ENCODE data around the gene TBC1D9.

TBC1D9 gene

DNA sequence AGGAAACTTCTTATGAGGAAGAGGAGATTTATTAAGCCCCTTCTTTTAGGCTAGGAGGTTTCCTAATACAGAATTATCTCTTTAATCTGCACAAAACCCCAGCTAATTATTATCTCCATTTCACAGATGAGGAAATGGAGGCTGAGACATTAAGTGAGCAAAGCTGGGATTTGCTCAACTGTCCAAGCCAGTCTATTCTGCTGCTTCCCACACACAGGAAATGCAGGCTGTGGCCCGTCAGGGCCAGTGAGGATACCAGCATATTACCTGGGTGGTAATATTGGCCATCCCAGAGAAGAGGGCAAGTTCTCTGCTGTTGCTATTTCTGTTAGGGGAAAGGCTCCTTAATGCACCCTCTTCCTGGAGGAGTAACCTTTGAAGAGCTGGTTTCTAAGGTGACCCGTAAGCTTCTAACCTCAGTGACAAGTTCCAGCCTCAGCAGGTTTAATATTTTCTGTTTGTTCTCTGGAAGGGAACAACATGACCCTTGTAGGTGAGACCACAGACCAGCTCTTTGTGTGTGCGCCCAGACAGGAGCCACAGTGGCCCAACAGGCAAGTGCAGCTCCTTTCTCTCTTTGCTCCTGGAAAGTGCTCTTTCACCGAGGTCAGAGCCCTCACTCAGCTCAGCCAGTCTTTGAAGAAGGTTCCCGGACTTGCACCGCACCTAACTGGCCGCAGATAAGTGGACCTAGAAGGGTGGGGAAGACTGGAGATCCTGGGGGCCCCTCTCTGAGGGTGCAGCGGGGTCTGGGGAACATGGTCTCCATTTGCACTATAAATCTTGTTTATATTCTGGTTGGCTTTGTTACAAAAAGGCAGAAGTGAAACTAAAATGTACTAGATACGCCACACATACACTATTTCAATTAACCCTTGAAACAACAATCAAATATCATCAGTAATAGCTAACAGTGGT is 35.5 kb downstream of the TBC1D9 start:
- no peak for DNase-seq (ENCODE audit: low spot score)

GRCh38 chr4:140719686-140720085 is 36.5 kb downstream of the TBC1D9 start:
- no peak for DNase-seq (ENCODE audit: low spot score)

GRCh38 chr4:140719022-140719421 is 37.2 kb downstream of the TBC1D9 start:
- peak; percentile 65 for DNase-seq (ENCODE audit: low spot score)

DNA sequence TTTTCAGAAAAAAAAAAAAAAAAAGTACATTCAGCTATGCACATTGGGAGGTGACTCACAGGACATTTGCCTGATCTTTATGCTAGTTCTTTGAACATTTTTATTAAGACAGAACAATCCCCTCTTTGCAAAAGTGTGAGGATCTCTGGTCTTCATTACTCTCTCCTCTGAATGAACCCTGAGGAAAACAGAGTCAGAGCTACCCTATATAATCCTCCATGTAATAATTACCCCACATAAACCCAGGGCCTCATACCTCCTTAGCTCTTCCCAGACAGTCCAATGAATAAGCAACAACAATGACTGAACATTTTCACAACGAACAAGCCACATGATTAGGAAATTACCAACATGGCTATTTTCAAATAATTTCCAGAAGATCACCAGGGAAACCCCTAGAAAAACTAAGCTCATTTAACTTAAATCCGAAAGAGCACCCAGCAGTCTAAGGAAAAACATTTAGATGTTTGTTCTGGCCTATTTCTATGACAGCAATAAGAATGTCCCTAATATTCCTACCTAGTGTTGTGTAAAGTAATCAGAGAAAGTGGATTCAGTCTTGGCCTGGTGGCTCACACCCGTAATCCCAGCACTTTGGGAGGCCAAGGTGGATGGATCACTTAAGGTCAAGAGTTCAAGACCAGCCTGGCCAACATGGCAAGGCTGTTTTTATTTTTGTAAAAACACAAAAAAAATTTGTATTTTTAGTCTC is 37.8 kb downstream of the TBC1D9 start:
- peak; percentile 63 for DNase-seq (ENCODE audit: low spot score)

DNA sequence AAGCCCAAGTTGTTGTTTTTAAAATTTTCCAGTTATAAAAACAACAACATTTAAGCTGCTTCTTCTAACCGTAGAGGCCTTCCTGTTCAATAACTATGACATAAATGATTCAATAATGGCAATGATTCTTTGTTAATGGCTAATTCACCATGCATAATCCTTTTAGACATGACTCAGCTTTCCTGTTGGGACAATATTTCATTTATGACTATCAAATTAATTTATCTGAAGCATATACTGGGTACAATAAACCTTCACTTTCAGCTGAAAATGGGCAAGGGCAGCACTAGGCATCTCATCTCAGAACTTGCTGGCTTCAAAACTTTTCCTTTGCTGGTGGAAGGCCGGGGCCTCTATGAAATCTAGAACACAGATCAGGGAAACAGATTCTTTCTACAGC is 38.9 kb downstream of the TBC1D9 start:
- DNase-seq (ENCODE audit: low spot score) = no peak

DNA sequence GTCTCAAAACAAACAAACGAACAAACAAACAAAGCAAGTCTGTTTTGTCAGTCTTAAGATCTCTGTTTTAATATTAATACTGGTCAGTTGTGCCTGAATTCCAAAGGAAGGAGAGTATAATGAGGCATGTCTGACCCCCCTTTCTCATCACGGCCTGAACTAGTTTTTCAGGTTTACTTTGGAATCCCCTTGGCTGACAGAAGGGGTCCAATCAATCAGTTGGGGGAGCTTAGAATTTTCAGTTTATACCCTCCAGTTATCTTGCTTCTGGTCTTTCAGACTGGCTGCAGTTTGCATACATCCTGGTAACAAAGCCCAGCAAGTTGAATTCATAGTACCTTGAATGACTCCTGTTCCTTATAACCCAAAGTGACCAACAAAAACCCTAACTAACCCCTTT is 41.1 kb downstream of the TBC1D9 start:
- no peak for DNase-seq (ENCODE audit: low spot score)

DNA sequence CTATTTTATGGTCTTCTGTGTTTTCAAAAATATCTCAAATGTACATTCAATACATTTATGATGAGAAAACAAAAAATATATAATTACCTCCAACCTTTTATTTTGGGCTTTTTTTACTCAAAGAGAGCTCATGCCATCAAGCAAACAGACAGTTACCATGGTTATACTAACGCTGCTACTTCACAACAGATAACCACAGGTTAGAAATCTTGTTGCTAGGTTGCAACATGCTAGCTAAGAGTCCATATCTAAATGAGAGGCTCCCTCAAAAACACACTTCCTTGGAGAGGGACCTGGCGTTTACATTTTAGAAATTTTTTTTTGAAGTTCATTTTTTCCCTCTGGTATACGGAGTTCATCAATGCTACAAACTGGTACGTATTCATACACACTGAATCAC is 44.3 kb downstream of the TBC1D9 start:
- no peak for DNase-seq (ENCODE audit: low spot score)

DNA sequence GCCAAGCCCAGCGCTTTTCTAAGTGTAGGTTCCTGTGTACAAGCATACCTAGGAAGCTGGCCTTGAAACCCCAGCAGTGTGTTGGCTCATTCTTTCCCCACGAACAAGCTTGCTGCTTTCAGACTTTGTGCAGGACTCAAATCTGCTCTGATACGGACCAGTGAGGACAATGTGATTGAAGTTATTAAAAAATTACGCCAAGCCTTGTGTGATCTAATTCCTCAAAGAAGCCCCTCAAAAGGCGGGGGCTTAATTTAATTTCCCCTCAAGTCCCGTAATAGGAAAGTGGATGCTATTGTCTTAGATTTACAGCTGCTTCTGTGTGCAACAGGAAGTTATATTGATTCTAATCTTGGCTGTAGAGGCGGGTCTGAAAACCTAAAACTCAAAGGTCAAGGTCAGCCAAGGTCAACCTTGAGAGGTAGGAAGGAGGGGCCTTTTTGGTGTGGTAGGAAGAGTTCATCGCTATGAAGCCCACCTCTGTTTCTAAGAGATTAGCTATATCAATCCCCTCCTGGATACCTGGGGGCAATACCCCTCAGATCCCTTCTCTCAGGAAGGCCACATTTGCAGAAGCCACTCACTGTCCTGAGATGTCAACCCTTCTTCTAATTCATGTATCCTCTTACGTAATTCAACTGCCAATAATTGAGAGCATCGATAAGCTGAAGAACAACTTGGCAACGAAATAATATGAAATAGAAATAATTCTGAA is 45.1 kb downstream of the TBC1D9 start:
- no peak for DNase-seq (ENCODE audit: low spot score)

GRCh38 chr4:140707325-140707724 is 48.9 kb downstream of the TBC1D9 start:
- no peak for DNase-seq (ENCODE audit: low spot score)

GRCh38 chr4:140706665-140707064 is 49.5 kb downstream of the TBC1D9 start:
- DNase-seq (ENCODE audit: low spot score) = no peak

DNA sequence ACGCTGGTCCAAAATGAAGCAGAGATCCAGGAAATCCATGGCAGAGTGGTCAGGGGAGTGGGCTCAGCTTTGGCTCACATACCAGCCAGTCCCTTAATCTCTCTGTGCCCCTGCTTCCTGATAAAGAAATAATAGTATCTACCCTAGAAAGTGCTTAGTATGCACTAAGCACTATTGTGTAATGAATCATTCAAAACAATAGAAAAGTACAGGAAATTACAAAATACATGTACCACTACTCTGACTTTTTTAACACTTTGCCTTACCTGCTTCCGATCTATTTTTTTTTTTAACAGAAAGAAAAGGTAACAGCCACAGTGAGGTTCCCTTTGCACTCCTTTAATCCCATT is 49.9 kb downstream of the TBC1D9 start:
- DNase-seq (ENCODE audit: low spot score) = no peak

- no peak for DNase-seq (ENCODE audit: low spot score)
Observed at GRCh38 chr4:140705625-140706275, 50.4 kb downstream of the TBC1D9 start.

DNA sequence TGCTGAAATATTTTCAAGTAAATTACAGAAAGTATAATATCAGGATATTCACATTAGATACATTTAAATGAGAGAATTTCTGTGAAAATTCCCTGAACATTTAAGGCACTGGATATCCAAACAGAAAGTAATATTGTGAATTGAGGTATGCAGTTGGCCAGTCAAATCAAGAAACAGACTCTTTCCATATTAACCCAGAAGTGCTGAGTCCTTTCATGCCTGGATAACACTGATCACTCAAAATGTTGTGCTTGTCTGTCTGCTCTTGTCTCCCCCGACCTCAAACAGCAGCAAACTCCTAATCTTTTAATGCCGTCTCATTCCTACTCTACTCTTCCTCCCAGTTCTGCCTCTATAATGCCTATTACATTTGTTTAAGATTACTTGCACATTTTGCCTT is 51.2 kb downstream of the TBC1D9 start:
- DNase-seq (ENCODE audit: low spot score) = no peak

DNA sequence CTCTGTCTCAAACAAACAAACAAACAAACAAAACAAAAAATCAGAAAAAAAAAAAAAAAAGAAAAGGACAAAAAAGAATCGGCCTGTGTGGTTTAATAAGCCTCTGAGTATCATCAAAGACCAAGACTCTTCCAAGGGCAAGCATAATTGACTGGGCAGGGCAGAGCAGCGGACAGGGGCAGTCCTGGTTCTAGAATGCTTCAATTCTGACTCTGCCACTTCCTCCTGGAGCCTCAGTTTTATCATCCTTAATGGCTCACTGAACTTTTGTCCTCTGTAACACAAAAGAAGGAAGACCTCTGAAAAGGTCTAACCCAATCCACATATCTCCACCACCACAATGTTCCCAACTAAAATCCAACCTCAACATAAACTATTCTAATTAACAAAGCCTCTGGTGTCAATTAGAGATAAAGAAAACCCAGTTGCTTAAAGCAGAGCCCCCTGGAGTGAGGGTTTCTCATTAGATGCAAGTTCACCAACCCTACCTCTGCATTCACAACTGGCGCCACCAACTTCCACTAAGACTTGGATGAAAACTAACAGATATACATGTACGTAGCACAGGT is 51.7 kb downstream of the TBC1D9 start:
- DNase-seq (ENCODE audit: low spot score) = no peak

GRCh38 chr4:140703463-140703862 is 52.7 kb downstream of the TBC1D9 start:
- no peak for DNase-seq (ENCODE audit: low spot score)

DNA sequence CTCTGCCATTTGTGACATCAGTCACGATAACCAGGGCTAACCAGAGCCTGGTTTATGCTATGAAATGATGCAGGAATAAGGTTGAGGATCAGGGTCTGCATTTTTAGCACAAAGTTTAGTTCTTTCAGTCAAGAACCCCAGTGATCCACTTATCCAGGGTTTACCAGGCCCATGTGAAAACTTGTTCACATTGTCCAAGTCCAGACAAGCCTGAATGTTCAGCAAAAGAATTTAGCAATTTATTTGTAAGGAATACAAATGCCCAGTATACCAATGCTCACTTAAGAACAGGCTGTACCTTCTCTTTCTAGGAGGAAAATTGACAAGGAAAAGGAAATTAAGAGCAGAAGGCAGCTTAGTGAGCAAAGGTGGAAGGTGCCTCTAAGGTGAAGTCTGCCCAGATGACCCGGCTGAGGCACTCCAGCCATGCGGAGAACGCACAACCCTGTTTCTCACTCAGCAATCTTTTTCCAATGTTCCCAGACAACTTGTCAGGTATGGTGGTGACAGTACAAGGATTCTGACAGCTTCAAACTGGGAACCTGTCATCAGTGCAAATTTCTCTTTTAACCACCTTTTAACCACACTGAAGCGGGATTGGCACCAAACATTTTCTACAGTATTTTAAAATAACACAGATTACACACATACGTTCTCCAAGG is 54.0 kb downstream of the TBC1D9 start:
- DNase-seq (ENCODE audit: low spot score) = no peak

DNA sequence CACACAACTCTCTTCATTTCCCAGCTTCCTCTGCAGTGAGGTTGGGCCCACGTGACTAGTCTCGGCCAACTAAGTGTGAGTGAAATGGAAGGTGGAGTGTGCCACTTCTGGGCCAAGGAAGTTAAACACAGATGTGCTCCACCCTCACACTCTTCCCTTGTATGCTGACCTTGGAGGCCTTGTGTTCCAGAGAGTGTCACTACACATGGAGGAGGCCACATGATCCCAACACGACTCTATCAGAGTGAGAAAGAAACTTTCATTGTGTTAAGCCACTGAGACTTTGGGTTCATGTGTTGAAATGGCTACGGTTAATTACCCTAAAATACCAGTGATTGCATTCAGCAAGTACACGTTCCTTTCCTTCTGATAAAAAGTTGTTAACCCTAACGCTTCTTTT is 55.1 kb downstream of the TBC1D9 start:
- DNase-seq (ENCODE audit: low spot score) = no peak

- no peak for DNase-seq (ENCODE audit: low spot score)
Observed at GRCh38 chr4:140697709-140698560, 58.2 kb downstream of the TBC1D9 start.

- no peak for DNase-seq (ENCODE audit: low spot score)
Observed at GRCh38 chr4:140695483-140695882, 60.7 kb downstream of the TBC1D9 start.

DNA sequence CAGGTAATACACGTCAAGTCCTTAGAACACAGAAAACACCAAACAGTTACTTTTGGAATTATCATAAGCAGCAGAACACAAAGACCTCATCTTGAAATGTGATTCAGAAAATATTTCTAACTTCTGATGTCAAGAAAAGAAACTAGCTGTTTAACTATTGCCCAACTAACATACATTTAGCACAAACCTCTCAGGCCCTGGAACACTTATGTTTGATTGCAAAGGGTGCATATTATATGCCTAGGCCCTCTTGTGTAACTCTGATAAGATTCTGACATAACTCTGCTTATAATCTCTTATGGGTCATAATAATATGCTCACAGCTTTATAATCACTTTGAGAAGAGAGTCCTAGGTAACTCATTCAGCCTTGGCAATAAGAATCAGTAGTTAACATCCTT is 62.6 kb downstream of the TBC1D9 start:
- no peak for DNase-seq (ENCODE audit: low spot score)
